ENCODE measurements around the gene EPB41L2. TPM values are rescaled to one million over a fixed set of nuclear protein-coding genes. Genes with fewer than 3 reads are reported as not detected.

The EPB41L2 gene
- total and polyA plus RNA-seq, 2 experiments from 2014 or later = 76.2 to 91.7 TPM

DNA sequence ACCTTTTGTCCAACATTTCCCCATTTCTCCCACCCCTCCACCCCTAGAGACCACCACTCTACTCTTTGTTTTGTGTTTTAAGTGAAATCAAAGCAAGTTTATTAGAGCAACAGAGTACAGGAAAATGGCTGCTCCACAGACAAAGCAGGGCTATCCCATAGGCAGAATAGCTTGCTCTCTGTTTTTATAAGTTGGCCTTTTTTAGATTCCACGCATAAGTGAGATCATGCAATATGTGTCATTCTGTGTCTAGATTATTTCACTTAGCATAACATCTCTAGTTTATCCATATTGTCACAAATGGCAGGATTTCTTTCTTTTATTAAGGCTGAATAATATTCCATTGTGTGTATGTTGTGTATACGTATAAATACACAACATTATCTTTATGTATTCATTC is 266.0 kb downstream of the EPB41L2 start:
- no peaks in the 10 kb centered on the region for H3K9me2 ChIP-seq (ENCODE audit: insufficient read depth)
- H3K27ac ChIP-seq (ENCODE audit: low read depth) = no peak overlapping the region
- no peak overlapping the region for H3K4me2 ChIP-seq
- no peaks in the 10 kb centered on the region; the same call in 1 of the 2 replicates for H3K36me3 ChIP-seq (ENCODE audit: insufficient read depth)
- H4K20me1 ChIP-seq (replicated peaks; ENCODE audit: insufficient read depth) = no peaks in the 10 kb centered on the region
- Mint-ChIP-seq H3K27me3 (ENCODE audit: insufficient read depth, low read depth, poor library complexity) (no peaks in the 10 kb centered on the region), H3K27ac (no peak overlapping the region), H3K9me3 (peaks cover 24% of the 10 kb centered on the region), H3K36me3 (ENCODE audit: low read depth) (peaks cover 10% of the 10 kb centered on the region), H3K4me1 (peaks cover 22% of the 10 kb centered on the region), H3K4me3 (no peak overlapping the region)
- H2AFZ ChIP-seq = no peak overlapping the region
- TF ChIP-seq POLR2AphosphoS5 (IDR thresholded peaks at IDR 0.05; ENCODE audit: low read depth) (no peak), CREB1 (CRISPR knock-in tag; IDR thresholded peaks at IDR 0.05; ENCODE audit: low read depth) (no peak), STAT1 (IDR thresholded peaks at IDR 0.05; ENCODE audit: unreplicated experiment) (no peak), EZH2phosphoT487 (IDR thresholded peaks at IDR 0.05; ENCODE audit: unreplicated experiment) (no peak), ZNF331 (CRISPR knock-in tag; IDR thresholded peaks at IDR 0.05; ENCODE audit: low read depth) (no peak), EZH2 (IDR thresholded peaks at IDR 0.05; ENCODE audit: low read depth, unreplicated experiment) (no peak), ZNF114 (CRISPR knock-in tag; IDR thresholded peaks at IDR 0.05) (no peak), JUNB (IDR thresholded peaks at IDR 0.05; ENCODE audit: unreplicated experiment) (no peak), NANOG (IDR thresholded peaks at IDR 0.05; ENCODE audit: borderline replicate concordance) (no peak)
- TF ChIP-seq, protein P1, sequence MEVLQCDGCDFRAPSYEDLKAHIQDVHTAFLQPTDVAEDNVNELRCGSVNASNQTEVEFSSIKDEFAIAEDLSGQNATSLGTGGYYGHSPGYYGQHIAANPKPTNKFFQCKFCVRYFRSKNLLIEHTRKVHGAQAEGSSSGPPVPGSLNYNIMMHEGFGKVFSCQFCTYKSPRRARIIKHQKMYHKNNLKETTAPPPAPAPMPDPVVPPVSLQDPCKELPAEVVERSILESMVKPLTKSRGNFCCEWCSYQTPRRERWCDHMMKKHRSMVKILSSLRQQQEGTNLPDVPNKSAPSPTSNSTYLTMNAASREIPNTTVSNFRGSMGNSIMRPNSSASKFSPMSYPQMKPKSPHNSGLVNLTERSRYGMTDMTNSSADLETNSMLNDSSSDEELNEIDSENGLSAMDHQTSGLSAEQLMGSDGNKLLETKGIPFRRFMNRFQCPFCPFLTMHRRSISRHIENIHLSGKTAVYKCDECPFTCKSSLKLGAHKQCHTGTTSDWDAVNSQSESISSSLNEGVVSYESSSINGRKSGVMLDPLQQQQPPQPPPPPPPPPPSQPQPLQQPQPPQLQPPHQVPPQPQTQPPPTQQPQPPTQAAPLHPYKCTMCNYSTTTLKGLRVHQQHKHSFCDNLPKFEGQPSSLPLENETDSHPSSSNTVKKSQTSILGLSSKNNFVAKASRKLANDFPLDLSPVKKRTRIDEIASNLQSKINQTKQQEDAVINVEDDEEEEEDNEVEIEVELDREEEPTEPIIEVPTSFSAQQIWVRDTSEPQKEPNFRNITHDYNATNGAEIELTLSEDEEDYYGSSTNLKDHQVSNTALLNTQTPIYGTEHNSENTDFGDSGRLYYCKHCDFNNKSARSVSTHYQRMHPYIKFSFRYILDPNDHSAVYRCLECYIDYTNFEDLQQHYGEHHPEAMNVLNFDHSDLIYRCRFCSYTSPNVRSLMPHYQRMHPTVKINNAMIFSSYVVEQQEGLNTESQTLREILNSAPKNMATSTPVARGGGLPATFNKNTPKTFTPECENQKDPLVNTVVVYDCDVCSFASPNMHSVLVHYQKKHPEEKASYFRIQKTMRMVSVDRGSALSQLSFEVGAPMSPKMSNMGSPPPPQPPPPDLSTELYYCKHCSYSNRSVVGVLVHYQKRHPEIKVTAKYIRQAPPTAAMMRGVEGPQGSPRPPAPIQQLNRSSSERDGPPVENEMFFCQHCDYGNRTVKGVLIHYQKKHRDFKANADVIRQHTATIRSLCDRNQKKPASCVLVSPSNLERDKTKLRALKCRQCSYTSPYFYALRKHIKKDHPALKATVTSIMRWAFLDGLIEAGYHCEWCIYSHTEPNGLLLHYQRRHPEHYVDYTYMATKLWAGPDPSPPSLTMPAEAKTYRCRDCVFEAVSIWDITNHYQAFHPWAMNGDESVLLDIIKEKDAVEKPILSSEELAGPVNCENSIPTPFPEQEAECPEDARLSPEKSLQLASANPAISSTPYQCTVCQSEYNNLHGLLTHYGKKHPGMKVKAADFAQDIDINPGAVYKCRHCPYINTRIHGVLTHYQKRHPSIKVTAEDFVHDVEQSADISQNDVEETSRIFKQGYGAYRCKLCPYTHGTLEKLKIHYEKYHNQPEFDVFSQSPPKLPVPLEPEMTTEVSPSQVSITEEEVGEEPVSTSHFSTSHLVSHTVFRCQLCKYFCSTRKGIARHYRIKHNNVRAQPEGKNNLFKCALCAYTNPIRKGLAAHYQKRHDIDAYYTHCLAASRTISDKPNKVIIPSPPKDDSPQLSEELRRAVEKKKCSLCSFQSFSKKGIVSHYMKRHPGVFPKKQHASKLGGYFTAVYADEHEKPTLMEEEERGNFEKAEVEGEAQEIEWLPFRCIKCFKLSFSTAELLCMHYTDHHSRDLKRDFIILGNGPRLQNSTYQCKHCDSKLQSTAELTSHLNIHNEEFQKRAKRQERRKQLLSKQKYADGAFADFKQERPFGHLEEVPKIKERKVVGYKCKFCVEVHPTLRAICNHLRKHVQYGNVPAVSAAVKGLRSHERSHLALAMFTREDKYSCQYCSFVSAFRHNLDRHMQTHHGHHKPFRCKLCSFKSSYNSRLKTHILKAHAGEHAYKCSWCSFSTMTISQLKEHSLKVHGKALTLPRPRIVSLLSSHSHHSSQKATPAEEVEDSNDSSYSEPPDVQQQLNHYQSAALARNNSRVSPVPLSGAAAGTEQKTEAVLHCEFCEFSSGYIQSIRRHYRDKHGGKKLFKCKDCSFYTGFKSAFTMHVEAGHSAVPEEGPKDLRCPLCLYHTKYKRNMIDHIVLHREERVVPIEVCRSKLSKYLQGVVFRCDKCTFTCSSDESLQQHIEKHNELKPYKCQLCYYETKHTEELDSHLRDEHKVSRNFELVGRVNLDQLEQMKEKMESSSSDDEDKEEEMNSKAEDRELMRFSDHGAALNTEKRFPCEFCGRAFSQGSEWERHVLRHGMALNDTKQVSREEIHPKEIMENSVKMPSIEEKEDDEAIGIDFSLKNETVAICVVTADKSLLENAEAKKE (CRISPR knock-in tag; IDR thresholded peaks at IDR 0.05) = no peak
- TF ChIP-seq, protein P2, sequence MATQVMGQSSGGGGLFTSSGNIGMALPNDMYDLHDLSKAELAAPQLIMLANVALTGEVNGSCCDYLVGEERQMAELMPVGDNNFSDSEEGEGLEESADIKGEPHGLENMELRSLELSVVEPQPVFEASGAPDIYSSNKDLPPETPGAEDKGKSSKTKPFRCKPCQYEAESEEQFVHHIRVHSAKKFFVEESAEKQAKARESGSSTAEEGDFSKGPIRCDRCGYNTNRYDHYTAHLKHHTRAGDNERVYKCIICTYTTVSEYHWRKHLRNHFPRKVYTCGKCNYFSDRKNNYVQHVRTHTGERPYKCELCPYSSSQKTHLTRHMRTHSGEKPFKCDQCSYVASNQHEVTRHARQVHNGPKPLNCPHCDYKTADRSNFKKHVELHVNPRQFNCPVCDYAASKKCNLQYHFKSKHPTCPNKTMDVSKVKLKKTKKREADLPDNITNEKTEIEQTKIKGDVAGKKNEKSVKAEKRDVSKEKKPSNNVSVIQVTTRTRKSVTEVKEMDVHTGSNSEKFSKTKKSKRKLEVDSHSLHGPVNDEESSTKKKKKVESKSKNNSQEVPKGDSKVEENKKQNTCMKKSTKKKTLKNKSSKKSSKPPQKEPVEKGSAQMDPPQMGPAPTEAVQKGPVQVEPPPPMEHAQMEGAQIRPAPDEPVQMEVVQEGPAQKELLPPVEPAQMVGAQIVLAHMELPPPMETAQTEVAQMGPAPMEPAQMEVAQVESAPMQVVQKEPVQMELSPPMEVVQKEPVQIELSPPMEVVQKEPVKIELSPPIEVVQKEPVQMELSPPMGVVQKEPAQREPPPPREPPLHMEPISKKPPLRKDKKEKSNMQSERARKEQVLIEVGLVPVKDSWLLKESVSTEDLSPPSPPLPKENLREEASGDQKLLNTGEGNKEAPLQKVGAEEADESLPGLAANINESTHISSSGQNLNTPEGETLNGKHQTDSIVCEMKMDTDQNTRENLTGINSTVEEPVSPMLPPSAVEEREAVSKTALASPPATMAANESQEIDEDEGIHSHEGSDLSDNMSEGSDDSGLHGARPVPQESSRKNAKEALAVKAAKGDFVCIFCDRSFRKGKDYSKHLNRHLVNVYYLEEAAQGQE (IDR thresholded peaks at IDR 0.05; ENCODE audit: unreplicated experiment) = no peak
- TF ChIP-seq, protein P3, sequence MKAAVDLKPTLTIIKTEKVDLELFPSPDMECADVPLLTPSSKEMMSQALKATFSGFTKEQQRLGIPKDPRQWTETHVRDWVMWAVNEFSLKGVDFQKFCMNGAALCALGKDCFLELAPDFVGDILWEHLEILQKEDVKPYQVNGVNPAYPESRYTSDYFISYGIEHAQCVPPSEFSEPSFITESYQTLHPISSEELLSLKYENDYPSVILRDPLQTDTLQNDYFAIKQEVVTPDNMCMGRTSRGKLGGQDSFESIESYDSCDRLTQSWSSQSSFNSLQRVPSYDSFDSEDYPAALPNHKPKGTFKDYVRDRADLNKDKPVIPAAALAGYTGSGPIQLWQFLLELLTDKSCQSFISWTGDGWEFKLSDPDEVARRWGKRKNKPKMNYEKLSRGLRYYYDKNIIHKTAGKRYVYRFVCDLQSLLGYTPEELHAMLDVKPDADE (IDR thresholded peaks at IDR 0.05) = no peak
- TF ChIP-seq, protein P4, sequence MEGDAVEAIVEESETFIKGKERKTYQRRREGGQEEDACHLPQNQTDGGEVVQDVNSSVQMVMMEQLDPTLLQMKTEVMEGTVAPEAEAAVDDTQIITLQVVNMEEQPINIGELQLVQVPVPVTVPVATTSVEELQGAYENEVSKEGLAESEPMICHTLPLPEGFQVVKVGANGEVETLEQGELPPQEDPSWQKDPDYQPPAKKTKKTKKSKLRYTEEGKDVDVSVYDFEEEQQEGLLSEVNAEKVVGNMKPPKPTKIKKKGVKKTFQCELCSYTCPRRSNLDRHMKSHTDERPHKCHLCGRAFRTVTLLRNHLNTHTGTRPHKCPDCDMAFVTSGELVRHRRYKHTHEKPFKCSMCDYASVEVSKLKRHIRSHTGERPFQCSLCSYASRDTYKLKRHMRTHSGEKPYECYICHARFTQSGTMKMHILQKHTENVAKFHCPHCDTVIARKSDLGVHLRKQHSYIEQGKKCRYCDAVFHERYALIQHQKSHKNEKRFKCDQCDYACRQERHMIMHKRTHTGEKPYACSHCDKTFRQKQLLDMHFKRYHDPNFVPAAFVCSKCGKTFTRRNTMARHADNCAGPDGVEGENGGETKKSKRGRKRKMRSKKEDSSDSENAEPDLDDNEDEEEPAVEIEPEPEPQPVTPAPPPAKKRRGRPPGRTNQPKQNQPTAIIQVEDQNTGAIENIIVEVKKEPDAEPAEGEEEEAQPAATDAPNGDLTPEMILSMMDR (conservative IDR thresholded peaks at IDR 0.05; ENCODE audit: low read depth in 2 of 2) = no peak
- H3F3A ChIP-seq (replicated peaks; ENCODE audit: low read depth) = no peaks in the 10 kb centered on the region
- no peaks in the 10 kb centered on the region for H3K79me2 ChIP-seq (replicated peaks; ENCODE audit: insufficient read depth)
- DNase-seq (ENCODE audit: low spot score) (no peak), ATAC-seq (no peak)
- H3K4me3 ChIP-seq = no peak overlapping the region
- no peaks in the 10 kb centered on the region for H3K27me3 ChIP-seq (ENCODE audit: insufficient read depth)
- H3K4me1 ChIP-seq (ENCODE audit: insufficient read depth) = peaks cover 12% of the 10 kb centered on the region; the same call in 1 of the 2 replicates

Data from GM23338 (cell line).